GM23338 (cell line): Measurements from ENCODE around the gene POLR2A.

Experiments
- CTCF ChIP-seq, 2 experiments: fragments of 200-600 bp in 1 of 2; sonication (generic) in 1 of 2; conservative IDR thresholded peaks; 2 replicates each; pipeline versions ENCODE4 v1.5.1 to v1.6.1; 2016 to 2017; ENCODE audit warnings: antibody characterized with exemption in 2 of 2, low read depth in 2 of 2, mild to moderate bottlenecking in 2 of 2, moderate library complexity in 1 of 2
- ETS1 ChIP-seq: IDR thresholded peaks from 2 replicates; pipeline ENCODE4 v1.6.1; 2016; ENCODE audit warnings: antibody characterized with exemption
- EZH2 ChIP-seq: fragments of 200-600 bp; sonication (generic); IDR thresholded peaks from one replicate; pipeline ENCODE4 v1.8.0; 2017; ENCODE audit warnings: antibody characterized with exemption, mild to moderate bottlenecking, low read depth; ENCODE audit not compliant: unreplicated experiment
- EZH2phosphoT487 ChIP-seq: fragments of 200-600 bp; sonication (generic); IDR thresholded peaks from one replicate; pipeline ENCODE4 v1.8.1; 2018; ENCODE audit warnings: antibody characterized with exemption; ENCODE audit not compliant: unreplicated experiment
- JUNB ChIP-seq: IDR thresholded peaks from one replicate; pipeline ENCODE4 v1.6.1; 2016; ENCODE audit warnings: antibody characterized with exemption; ENCODE audit not compliant: unreplicated experiment
- POLR2AphosphoS5 ChIP-seq: IDR thresholded peaks from 2 replicates; pipeline ENCODE4 v1.6.1; 2016; ENCODE audit warnings: antibody characterized with exemption, low read depth
- REST ChIP-seq: IDR thresholded peaks from one replicate; pipeline ENCODE4 v1.6.1; 2018; ENCODE audit warnings: antibody characterized with exemption; ENCODE audit not compliant: unreplicated experiment

GRCh38 chr17:7486181-7486580, 2.0 kb downstream of the POLR2A start:
- TF ChIP-seq EZH2 (no peak), EZH2phosphoT487 (no peak), CTCF (conservative IDR thresholded peaks at IDR 0.05; ENCODE audit: low read depth in 2 of 2) (no peak), POLR2AphosphoS5 (no peak), REST (no peak), JUNB (no peak), ETS1 (no peak)
